ENCODE data around the gene DYNC2H1.

- TF ChIP-seq CTCF (conservative IDR thresholded peaks at IDR 0.05) (0 out of 2 replicates have a peak, but pooled peaks have one; percentile 8), ZFX (IDR thresholded peaks at IDR 0.05) (no peak)
These were observed 355.2 kb downstream of the DYNC2H1 start for GRCh38 chr11:103464420-103464819.

Data from C4-2B (cell line).